ENCODE results near the gene SEZ6.

SEZ6 gene

DNA sequence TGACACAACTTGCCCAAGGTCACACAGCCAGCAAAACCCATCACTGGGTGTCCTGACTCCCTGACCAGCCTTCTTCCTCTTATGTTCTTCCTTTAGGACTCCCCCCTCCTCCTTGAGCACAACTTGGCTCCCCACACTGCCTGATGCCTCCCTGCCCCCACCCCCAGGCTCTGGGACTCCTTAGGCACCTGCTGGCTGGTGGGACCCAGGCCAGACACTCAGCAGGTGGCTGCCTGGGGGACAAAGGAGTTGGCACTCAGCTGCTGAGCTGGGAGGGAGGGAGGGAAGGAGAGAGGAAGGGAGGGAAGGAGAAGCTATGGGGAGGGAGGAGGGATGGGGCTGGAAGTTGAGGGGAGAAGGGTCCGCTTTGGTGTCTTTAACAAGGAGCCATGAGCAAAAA, 8.0 kb downstream of the SEZ6 start (continued):
- TF ChIP-seq ZNF701 (tag by site-specific recombination; IDR thresholded peaks at IDR 0.05) (no peak), ZNF248 (tag by site-specific recombination; IDR thresholded peaks at IDR 0.05) (no peak), ZNF302 (tag by site-specific recombination; IDR thresholded peaks at IDR 0.05; ENCODE audit: low read depth) (no peak), ZNF239 (tag by site-specific recombination; IDR thresholded peaks at IDR 0.05) (no peak), ZNF514 (tag by site-specific recombination; IDR thresholded peaks at IDR 0.05) (no peak), ZNF433 (tag by site-specific recombination; IDR thresholded peaks at IDR 0.05; ENCODE audit: low read depth) (no peak)
- TF ChIP-seq, protein P1, sequence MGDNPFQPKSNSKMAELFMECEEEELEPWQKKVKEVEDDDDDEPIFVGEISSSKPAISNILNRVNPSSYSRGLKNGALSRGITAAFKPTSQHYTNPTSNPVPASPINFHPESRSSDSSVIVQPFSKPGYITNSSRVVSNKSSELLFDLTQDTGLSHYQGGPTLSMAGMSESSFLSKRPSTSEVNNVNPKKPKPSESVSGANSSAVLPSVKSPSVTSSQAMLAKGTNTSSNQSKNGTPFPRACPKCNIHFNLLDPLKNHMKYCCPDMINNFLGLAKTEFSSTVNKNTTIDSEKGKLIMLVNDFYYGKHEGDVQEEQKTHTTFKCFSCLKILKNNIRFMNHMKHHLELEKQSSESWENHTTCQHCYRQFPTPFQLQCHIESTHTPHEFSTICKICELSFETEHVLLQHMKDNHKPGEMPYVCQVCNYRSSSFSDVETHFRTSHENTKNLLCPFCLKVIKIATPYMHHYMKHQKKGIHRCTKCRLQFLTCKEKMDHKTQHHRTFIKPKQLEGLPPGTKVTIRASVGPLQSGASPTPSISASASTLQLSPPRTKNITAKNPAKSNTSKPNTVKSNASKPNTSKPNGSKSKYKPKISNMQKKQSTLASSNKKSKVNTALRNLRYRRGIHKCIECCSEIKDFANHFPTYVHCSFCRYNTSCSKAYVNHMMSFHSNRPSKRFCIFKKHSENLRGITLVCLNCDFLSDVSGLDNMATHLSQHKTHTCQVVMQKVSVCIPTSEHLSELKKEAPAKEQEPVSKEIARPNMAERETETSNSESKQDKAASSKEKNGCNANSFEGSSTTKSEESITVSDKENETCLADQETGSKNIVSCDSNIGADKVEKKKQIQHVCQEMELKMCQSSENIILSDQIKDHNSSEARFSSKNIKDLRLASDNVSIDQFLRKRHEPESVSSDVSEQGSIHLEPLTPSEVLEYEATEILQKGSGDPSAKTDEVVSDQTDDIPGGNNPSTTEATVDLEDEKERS (tag by site-specific recombination; IDR thresholded peaks at IDR 0.05) = no peak

DNA sequence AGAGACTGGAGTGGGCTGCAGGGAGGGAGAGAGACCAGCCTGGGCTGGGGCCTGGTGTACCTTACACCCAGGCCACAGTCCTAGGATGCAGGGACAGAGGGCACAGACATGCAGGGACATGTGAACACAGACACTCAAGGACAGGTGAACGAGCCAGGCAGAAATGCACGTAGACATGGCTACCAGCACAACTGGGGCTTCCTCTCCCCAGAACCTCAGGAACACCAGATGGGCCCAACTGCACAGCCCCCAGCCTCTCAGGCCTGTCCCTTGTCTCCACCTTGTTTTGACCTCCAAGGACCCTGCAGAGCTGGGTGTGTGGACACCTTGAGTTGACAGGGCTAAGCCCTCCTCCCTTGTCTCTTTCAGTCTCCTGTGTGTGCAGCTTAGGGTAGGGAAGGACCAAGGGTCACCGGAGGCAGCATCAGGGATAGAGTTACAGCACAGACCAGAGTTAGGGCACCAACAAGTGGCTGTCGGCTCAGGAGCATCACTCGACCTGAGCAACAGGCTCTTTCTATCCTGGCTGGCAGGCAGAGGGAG, 9.2 kb downstream of the SEZ6 start:
- Histone ChIP-seq H3K4me1 (ENCODE audit: control insufficient read depth, insufficient read depth, low read length) (no peaks in the 10 kb centered on the region), H3K9me3 (ENCODE audit: control insufficient read depth, insufficient read depth, low read depth, low read length) (no peaks in the 10 kb centered on the region), H3K36me3 (ENCODE audit: control insufficient read depth in 2 of 2, insufficient read depth in 1 of 2, low read length in 2 of 2) (no peaks in the 10 kb centered on the region), H3K27ac (ENCODE audit: extremely low read depth, low read depth, low read length) (no peak overlapping the region), H3K4me3 (ENCODE audit: low read depth, low read length) (no peak overlapping the region)
- no peak for TF ChIP-seq GLI2 (tag by site-specific recombination; IDR thresholded peaks at IDR 0.05; ENCODE audit: borderline replicate concordance, low read depth)
- TF ChIP-seq SCRT1 (tag by site-specific recombination; IDR thresholded peaks at IDR 0.05; ENCODE audit: borderline replicate concordance) = peak; percentile 90
- TF ChIP-seq SCRT2 (tag by site-specific recombination; IDR thresholded peaks at IDR 0.05) = peak; percentile 97
- ChIA-PET POLR2A (interaction anchor here (1.4 kb wide), 1 partner anchor 82 kb away, joined by 3 read pairs; no protein-coding TSS in a partner anchor), CTCF (interaction anchor here (1.3 kb wide), 1 partner anchor 43 kb away, joined by 4 read pairs; no protein-coding TSS in a partner anchor)

DNA sequence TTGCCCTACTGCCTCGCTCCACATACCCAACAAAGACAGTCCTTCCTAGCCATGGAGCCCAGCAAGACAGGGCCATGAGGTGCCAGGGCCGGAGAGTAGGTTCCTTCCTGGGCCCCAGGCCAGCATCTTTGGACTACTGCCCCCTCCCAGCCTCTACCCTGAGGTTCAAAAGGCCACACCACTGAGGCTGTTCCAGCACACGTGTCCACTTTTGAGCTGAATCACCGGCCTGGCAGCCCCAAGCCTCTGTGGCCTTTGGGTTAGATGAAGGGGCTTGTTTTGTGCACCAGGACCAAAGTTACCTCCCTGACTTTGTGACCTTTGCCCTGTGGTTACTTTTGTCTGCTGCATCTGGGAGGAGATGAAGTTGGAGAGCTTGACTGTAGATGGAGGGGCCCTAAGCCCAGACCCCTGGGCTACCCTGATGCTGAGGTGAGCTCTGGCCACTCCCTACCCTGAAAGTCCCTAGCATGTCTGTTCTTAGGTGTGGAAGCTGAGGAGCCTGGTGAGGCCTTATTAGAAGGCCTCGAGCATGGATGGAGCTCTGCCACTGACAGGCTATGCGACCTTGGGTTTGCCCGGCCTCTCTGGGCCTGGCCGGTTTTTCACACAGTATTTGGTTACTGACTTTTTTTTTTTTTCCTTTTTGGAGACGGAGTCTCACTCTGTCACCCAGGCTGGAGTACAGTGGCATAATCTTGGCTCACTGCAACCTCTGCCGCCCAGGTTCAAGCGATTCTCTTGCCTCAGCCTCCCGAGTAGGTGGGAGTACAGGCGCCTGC, 12.0 kb downstream of the SEZ6 start:
- ChIA-PET CTCF (interaction anchor here (1.4 to 1.6 kb wide), 2 partner anchors 28 to 119 kb away, joined by 5 read pairs; no protein-coding TSS in a partner anchor), POLR2A (interaction anchor here (0.5 kb wide), 1 partner anchor 298 kb away, joined by 4 read pairs; no protein-coding TSS in a partner anchor)
- Histone ChIP-seq H3K4me3 (ENCODE audit: low read depth, low read length) (no peak overlapping the region), H3K9me3 (ENCODE audit: control insufficient read depth, insufficient read depth, low read depth, low read length) (no peaks in the 10 kb centered on the region), H3K27ac (ENCODE audit: extremely low read depth, low read depth, low read length) (no peak overlapping the region), H3K4me1 (ENCODE audit: control insufficient read depth, insufficient read depth, low read length) (no peaks in the 10 kb centered on the region), H3K36me3 (ENCODE audit: control insufficient read depth in 2 of 2, insufficient read depth in 1 of 2, low read length in 2 of 2) (no peaks in the 10 kb centered on the region)
- TF ChIP-seq ZNF302 (tag by site-specific recombination; IDR thresholded peaks at IDR 0.05; ENCODE audit: low read depth) = no peak
- TF ChIP-seq ZNF558 (tag by site-specific recombination; IDR thresholded peaks at IDR 0.05) = no peak
- TF ChIP-seq OSR2 (tag by site-specific recombination; IDR thresholded peaks at IDR 0.05) = no peak
- TF ChIP-seq ZNF223 (tag by site-specific recombination; IDR thresholded peaks at IDR 0.05) = no peak
- no peak for TF ChIP-seq ZNF600 (tag by site-specific recombination; IDR thresholded peaks at IDR 0.05)
- no peak for TF ChIP-seq ZNF664 (tag by site-specific recombination; IDR thresholded peaks at IDR 0.05)
- no peak for TF ChIP-seq ZNF561 (tag by site-specific recombination; IDR thresholded peaks at IDR 0.05; ENCODE audit: borderline replicate concordance)
- TF ChIP-seq, protein P1 (tag by site-specific recombination; IDR thresholded peaks at IDR 0.05) = no peak
- no peak for TF ChIP-seq BCL11B (tag by site-specific recombination; IDR thresholded peaks at IDR 0.05; ENCODE audit: low read depth)
- TF ChIP-seq ZBTB21 (tag by site-specific recombination; IDR thresholded peaks at IDR 0.05) = no peak
- no peak for TF ChIP-seq OVOL3 (tag by site-specific recombination; IDR thresholded peaks at IDR 0.05)
